Measurements from ENCODE around the gene SNX10.

SNX10 gene

GRCh38 chr7:26420422-26421019 lies 128.9 kb downstream of the SNX10 start:
- Histone ChIP-seq H3K9me3 (ENCODE audit: control insufficient read depth, insufficient read depth, low read length) (no peaks in the 10 kb centered on the region), H3K4me3 (ENCODE audit: low read depth, low read length) (no peak overlapping the region), H3K4me1 (ENCODE audit: control insufficient read depth, insufficient read depth, low read length) (peaks cover 3% of the 10 kb centered on the region), H3K36me3 (ENCODE audit: control insufficient read depth, insufficient read depth, low read length) (no peaks in the 10 kb centered on the region), H3K27me3 (ENCODE audit: control insufficient read depth, insufficient read depth, low read length) (no peaks in the 10 kb centered on the region), H3K9ac (ENCODE audit: low read depth, low read length) (no peak overlapping the region)

- Histone ChIP-seq H3K4me1 (ENCODE audit: control insufficient read depth, insufficient read depth, low read length) (peaks cover 3% of the 10 kb centered on the region), H3K27me3 (ENCODE audit: control insufficient read depth, insufficient read depth, low read length) (no peaks in the 10 kb centered on the region), H3K9me3 (ENCODE audit: control insufficient read depth, insufficient read depth, low read length) (no peaks in the 10 kb centered on the region), H3K9ac (ENCODE audit: low read depth, low read length) (no peak overlapping the region), H3K4me3 (ENCODE audit: low read depth, low read length) (no peak overlapping the region), H3K36me3 (ENCODE audit: control insufficient read depth, insufficient read depth, low read length) (no peaks in the 10 kb centered on the region)
These were observed 131.1 kb downstream of the SNX10 start for GRCh38 chr7:26422761-26423160.

- Histone ChIP-seq H3K36me3 (ENCODE audit: control insufficient read depth, insufficient read depth, low read length) (no peaks in the 10 kb centered on the region), H3K4me3 (ENCODE audit: low read depth, low read length) (no peak overlapping the region), H3K27me3 (ENCODE audit: control insufficient read depth, insufficient read depth, low read length) (no peaks in the 10 kb centered on the region), H3K9ac (ENCODE audit: low read depth, low read length) (no peak overlapping the region), H3K9me3 (ENCODE audit: control insufficient read depth, insufficient read depth, low read length) (no peaks in the 10 kb centered on the region), H3K4me1 (ENCODE audit: control insufficient read depth, insufficient read depth, low read length) (peaks cover 3% of the 10 kb centered on the region)
These were observed 131.8 kb downstream of the SNX10 start for GRCh38 chr7:26423436-26423835.

All from iPS-15b (cell line).